AG04450 (cell line): ENCODE measurements around the gene VSIG1. TPM values are rescaled to one million over a fixed set of nuclear protein-coding genes. Genes with fewer than 3 reads are reported as not detected.

Source experiments
- CTCF ChIA-PET: fragments of 300-600, 350-600 bp; formaldehyde crosslinking; extraction: SDS; loops from one replicate; lab custom pipeline; 2022; ENCODE audit warnings: antibody characterized with exemption, inconsistent platforms; lab: Charles Lee
- POLR2A ChIA-PET: fragments of 350-600 bp; formaldehyde crosslinking; extraction: SDS; loops from one replicate; lab custom pipeline; 2021; ENCODE audit warnings: antibody characterized with exemption, inconsistent platforms; lab: Yijun Ruan, JAX
- DNase-seq: peaks from one replicate; pipeline ENCODE4 v3.0.0-alpha.2; 2011; ENCODE audit warnings: low read depth, low spot score
- H3K27ac ChIP-seq: one replicate; pipeline ENCODE4 v1.5.1; 2012; ENCODE audit warnings: low read depth, low read length, control low read depth
- H3K27me3 ChIP-seq: one replicate; pipeline ENCODE4 v1.6.0; 2012; ENCODE audit warnings: low read length; ENCODE audit not compliant: control insufficient read depth, insufficient read depth
- H3K4me3 ChIP-seq: 2 replicates; pipeline ENCODE4 v1.5.1; 2011; ENCODE audit warnings: mild to moderate bottlenecking, low read depth, low read length, control low read depth
- H3K9me3 ChIP-seq: 2 replicates; pipeline ENCODE4 v1.5.1; 2012; ENCODE audit warnings: low read length; ENCODE audit not compliant: control insufficient read depth, insufficient read depth
- CTCF ChIP-seq: IDR thresholded peaks from 2 replicates; pipeline ENCODE4 v1.5.1; 2011; ENCODE audit warnings: low read depth, low read length, control low read depth, inconsistent platforms
- polyA plus RNA-seq: library from polyadenylated mRNA; depleted of rRNA; stranded (reverse); fragments of >200 nt; gene quantifications from 2 replicates; pipeline ENCODE4 v1.2.3, GENCODE V29; 2011

The VSIG1 gene
- polyA plus RNA-seq, 1 experiment: 0.10 TPM

DNA sequence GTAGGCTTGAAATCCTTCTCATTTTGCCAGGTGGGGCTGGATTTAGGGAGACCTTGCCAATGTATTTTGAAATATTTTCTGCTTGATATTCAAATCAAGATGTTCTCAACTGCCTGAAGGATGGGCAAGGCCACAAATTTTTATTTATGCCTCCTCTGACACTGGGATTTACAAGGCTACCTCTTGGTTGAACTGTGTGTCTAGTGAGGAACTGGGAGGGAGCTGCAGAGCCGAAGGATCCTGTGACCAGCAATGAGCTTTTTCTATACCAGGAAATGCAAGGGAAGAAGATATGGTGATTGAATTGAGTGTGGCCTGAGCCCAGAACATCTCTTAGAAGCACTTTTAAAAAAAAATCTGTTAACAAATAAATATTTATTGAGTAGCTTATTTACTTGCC lies 14.9 kb downstream of the VSIG1 start:
- Histone ChIP-seq H3K9me3 (no peaks in the 10 kb centered on the region), H3K27ac (no peak overlapping the region), H3K27me3 (peaks cover 3% of the 10 kb centered on the region), H3K4me3 (no peak overlapping the region)
- ChIA-PET CTCF (interaction anchor here (1.1 kb wide), 1 partner anchor 81 kb away, joined by 3 read pairs; no protein-coding TSS in a partner anchor), POLR2A (no interaction called here)
- TF ChIP-seq CTCF: no peak
- no peak for DNase-seq

GRCh38 chrX:108064001-108064400 lies 19.1 kb downstream of the VSIG1 start:
- Histone ChIP-seq H3K27ac (no peak overlapping the region), H3K9me3 (no peaks in the 10 kb centered on the region), H3K27me3 (peaks cover 2% of the 10 kb centered on the region), H3K4me3 (no peak overlapping the region)
- ChIA-PET CTCF (no interaction called here), POLR2A (no interaction called here)
- DNase-seq: no peak
- TF ChIP-seq CTCF: no peak

DNA sequence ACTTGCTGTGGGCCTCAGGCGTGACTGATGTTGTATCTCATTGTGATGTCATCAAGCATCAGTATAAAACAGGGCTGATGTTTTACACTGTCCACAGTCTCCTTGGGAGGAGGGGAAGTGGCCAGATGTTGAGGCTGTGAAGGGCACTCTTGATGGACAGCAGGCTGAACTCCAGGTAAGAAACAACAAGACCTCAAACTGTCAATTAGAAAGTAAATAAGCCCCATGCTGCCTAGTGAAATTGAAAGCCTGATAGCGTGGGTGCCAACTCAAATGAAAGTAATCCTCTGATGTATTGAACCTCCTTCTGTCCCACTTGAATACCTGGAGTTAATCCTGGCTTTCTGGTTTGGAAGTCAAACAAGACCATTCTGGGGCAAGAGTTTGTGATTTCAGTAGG lies 19.7 kb downstream of the VSIG1 start:
- POLR2A ChIA-PET: no interaction called here

GRCh38 chrX:108068121-108068520 lies 23.3 kb downstream of the VSIG1 start:
- no peak for TF ChIP-seq CTCF
- Histone ChIP-seq H3K27me3 (peaks cover 4% of the 10 kb centered on the region), H3K9me3 (no peaks in the 10 kb centered on the region), H3K27ac (no peak overlapping the region), H3K4me3 (no peak overlapping the region)
- no peak for DNase-seq
- CTCF ChIA-PET: interaction anchor here (1.9 kb wide), 1 partner anchor 48 kb away, joined by 7 read pairs; no protein-coding TSS in a partner anchor
- POLR2A ChIA-PET: no interaction called here

More for the DNA sequence above, 19.7 kb downstream of the VSIG1 start:
- CTCF ChIA-PET: no interaction called here
- H3K4me3 ChIP-seq: no peak overlapping the region
- no peak for DNase-seq
- no peaks in the 10 kb centered on the region for H3K9me3 ChIP-seq
- TF ChIP-seq CTCF: no peak
- peaks cover 5% of the 10 kb centered on the region for H3K27me3 ChIP-seq
- H3K27ac ChIP-seq: no peak overlapping the region

- no peaks in the 10 kb centered on the region for H3K9me3 ChIP-seq
- no peak overlapping the region for H3K4me3 ChIP-seq
- H3K27me3 ChIP-seq: peaks cover 9% of the 10 kb centered on the region
- DNase-seq: peak; percentile 47
- no peak for TF ChIP-seq CTCF
- ChIA-PET CTCF (interaction anchor here (0.5 to 2.6 kb wide), 5 partner anchors 50 to 426 kb away, joined by 3 to 25 read pairs (median 3); no protein-coding TSS in a partner anchor), POLR2A (no interaction called here)
- H3K27ac ChIP-seq: no peak overlapping the region
Observed at GRCh38 chrX:108070891-108071290, 26.0 kb downstream of the VSIG1 start.
